Cerebellar cortex (tissue), 1 donor: ENCODE results near the gene ITCH.
A peak's percentile ranks its signal among the peaks of the same experiment; 100 is the strongest.
"Not testable (repeated sequence)": the region's sequence is repeated elsewhere in the genome, so short reads cannot be mapped to it uniquely, and the experiment has no call there.

ENCODE experiments used
- DNase-seq: peaks from one replicate; pipeline ENCODE4 v3.0.0-alpha.2; 2015; ENCODE audit warnings: low spot score

The ITCH gene

DNA sequence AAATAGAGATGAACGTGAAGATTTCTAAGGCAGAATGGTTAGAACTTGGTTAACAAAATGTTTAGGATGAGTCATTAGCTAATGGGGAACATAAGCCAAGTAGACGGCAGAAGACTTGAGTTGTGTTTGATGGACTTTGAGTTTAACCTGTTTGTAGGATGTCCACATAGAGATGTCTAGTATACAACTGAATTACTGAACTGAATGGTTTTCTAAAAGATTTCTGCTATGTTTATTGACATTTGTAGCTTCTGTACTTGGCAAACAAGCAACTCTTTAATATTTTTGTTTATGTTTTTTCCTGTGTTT, 98.7 kb downstream of the ITCH start:
- no peak for DNase-seq

DNA sequence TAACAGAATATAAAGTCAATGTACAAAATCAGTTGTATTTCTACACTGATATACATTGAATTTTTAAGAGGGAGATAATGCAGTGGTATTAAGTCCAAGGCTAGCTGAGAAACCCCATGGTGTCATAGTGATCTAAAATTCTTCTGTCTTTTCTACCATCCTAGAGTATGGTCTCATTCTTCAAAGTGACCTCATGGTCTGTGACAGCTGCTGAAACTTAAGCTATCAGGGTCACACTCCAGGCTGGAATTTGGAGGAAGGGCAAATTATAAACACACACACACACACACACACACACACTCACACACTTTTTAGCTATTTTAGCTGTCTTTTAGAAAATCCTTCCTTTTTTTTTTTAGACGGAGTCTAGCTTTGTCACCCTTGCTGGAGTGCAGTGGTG, 105.9 kb downstream of the ITCH start:
- no peak for DNase-seq

DNA sequence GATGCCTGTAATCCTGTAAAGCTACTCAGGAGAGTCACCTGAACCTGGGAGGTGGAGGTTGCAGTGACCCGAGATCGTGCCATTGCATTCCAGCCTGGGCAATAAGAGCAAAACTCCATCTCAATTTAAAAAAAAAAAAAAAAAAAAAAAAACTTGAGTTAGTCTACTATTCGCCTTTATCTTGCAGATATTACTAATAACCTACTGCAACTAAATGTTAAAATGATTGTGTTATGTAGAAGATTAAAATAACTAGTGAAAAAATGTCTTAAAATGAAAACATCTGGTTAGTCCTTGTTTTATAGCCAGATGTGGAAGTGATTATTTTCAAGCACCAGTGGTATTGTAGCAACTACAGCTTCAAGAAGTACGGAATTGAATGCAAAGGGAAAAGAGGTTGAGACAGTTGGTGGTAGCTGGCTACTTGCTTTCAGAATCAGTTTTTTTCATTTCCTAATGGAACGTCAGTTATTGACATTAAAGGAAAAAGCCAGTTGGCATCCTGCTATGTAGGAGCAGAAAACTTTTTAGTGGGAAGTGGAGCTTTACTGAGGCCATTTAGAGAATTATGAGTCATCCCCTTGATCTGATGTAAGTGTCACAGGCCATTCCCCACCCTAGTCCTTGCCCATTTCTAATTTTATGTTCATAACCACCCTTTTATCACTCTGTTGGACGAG, 109.3 kb downstream of the ITCH start:
- DNase-seq: no peak

DNA sequence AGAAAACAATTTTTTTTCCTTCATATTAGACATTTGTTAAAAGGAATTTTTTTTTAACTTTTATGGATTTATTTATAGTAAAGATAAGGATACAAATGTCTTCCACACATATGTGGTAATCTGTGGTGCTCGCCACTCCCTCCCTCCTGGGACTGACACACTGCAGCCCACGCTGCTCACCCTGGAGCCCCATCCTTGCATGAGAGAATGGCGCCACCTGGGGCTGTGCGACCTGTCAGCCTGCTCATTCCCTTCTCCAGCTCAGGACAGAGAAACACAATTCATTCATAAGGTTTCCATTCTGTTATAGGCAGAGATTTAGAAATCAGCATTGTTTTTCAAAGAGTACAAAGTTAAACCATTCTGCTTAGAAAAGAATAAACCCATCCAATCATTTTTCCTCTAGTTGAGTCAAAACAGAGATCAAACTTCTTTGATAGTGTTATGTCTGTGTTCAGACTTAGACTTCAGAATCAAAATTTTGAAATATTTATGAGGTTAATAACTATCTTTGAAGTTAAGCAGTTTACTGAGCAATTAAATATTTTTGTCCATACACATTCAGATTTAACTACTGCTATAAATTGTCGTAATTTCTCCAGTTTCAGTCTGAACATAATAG, 110.3 kb downstream of the ITCH start:
- DNase-seq: peak; percentile 48

DNA sequence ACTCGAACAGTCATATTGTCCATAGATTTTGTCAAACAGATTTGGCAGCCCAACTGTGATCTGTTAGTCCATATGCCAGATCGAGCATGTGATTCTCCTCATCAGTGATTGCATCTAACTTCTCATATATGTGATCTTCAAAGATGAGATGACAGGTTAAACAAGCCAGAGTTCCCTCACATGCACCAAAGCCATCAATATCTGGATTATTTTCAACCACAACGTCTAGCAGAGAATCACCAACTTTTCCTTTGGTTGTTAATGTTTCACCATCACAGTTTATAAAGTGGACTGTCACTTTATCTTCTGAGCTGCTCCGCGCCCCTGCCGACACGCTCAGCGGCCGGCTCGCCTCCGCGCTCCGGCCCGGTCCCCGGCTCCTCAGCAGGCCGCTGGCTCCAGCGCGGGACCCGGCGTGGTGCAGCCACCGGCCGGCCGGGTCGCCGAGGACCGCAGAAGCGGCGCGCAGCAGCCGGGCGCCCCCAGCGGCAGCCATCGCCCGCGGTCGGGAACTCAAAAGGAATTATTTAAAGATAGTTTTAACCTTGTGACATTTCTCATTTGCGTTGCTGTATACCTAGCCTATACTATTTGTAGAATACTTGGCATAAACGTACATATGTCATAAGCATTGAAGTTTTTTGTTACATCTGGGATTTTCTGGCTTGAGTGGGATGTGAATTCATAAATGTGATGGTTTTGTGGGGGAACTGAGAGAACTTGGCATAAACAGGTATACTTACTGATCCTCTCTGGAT, 113.1 kb downstream of the ITCH start:
- peak; percentile 43 for DNase-seq

DNA sequence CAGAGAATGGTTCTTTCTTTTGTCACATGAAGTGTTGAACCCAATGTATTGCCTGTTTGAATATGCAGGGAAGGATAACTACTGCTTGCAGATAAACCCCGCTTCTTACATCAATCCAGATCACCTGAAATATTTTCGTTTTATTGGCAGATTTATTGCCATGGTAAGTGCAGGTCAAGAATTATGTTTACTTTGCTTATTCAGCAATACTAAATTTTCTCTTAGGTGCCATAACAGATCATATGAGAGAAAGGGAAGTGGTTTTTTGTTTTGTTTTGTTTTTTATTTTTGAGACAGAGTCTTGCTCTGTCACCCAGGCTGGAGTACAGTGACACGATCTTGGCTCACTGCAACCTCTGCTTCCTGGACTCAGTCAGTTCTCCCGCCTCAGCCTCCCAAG, 116.6 kb downstream of the ITCH start:
- DNase-seq: no peak

DNA sequence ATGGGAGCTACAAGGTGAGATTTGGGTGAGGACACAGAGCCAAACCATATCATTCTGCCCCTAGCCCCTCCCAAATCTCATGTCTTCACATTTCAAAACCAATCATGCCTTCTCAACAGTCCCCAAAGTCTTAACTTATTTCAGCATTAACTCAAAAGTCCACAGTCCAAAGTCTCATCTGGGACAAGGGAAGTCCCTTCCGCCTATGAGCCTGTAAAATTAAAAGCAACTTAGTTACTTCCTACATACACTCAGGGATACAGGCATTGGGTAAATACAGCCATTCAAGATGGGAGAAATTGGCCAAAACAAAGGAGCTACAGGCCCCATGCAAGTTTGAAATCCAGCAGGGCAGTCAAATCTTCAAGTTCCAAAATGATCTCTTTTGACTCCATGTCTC, 119.1 kb downstream of the ITCH start:
- not testable (repeated sequence) for DNase-seq

DNA sequence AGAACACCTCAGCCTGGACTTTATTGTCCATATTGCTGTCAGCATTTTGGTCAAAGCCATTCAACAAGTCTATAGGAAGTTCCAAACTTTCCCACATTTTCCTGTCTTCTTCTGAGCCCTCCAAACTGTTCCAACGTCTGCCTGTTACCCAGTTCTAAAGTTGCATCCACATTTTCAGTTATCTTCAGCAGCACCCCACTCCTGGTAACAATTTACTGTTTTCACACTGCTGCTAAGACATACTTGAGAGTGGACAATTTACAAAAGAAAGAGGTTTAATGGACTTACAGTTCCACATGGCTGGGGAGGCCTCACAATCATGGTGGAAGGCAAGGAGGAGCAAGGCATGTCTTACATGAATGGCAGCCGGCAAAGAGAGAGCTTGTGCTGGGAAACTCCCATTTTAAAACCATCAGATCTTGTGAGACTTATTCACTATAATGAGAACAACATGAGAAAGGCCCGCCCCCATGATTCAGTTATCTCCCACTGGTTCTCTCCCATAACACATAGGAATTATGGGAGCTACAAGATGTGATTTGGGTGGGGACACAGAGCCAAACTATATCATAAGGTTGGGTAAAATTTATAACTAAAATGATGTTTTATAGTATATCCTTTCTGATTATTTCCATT, 120.6 kb downstream of the ITCH start:
- not testable (repeated sequence) for DNase-seq

DNA sequence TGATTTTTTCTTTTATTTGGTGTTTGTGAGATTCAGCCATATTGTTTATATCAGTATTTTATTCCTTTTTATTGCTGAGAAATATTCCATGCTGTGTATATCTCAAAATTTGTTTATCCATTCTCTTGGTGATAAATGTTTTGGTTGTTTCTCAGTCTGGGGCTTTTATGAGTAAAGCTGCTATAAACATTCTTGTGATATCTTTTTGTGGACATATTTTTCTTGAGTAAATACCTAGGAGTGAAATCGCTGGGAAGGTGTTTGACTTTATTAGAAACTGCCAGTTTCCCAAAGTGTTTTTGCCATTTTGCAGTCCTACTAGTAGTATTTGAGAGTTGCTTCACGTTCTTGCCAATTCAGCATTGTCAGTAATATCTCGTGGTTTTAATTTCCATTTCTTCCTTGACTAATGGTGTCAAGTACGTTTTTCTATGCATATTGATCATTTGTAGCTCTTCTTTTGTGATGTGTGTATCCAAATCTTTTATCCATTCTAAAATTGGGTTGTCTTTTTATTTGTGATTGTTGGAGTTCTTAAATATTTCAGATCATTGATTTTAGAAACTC, 122.1 kb downstream of the ITCH start:
- DNase-seq: no peak

DNA sequence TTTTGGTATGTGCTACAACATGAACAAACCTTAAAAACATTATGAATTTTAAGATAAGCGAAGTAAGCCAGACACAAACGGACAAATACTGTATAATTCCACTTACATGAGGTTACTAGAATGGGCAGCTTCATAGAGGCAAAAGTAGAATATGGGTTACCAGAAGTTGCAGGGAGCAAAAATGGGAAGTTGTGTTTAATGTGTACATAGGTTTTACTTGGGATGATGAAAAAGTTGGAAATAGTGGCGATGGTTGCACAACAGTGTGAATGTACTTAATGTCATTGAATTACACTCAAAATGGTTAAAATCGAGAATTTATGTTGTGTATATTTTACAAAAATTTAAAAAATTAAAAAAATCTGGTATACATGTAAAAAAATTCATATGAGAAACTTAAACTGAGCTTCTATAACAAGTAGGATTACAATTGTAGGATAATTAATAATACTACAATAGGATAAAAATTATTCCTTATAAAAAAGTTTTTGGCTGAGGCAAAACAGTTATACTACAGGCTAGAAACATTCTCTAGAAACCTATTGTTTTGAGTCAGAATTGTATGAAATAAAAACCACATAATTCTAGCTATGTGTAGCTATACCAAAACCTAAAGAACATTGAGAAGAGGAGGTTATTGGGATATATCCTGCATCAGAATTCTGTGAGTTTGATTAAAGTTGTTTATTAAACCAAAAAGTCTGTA, 128.3 kb downstream of the ITCH start:
- DNase-seq: no peak

DNA sequence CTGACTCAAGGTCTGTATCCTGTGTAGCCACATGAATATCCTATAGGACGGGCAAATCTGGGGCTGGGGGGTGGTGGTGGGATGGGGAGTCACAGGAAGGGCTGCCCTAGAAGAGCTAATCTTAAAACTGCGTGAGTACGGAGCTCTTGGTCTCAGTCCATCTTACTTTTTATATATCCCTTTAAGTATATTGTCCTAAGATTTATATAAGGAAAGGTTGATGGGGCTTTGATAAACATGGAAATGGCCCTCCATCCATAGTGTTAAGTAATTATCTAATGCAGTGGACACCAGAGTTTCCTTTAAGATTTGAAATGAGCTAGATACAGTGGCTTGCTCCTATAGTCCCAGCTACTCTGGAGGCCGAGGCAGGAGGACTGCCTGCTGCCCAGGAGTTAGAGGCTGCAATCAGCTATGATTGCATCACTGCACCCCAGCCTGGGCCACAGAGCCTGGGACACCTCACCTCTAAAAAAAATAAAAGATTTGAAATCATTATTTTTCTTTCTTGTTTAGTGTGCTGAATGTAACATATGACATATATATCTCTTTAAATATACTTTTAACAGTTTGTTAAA, 128.9 kb downstream of the ITCH start:
- no peak for DNase-seq

DNA sequence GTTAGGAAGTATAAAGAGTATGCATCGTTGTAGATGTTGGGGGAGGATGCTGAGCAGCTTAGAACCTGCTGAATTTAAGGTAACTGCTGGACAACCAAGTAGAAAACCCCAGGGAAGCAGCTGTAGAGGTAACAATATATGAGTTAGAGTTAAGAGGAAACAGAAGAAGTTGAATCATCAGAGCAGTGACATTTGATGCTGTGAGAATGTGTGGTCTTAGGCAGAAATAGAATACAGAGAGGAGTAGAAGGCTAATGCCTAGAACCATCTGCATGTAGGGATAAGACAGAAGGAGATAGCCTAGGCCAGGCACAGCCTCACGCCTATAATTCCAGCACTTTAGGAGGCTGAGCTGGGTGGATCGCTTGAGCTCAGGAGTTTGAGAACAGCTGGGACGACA, 130.6 kb downstream of the ITCH start:
- DNase-seq: no peak

DNA sequence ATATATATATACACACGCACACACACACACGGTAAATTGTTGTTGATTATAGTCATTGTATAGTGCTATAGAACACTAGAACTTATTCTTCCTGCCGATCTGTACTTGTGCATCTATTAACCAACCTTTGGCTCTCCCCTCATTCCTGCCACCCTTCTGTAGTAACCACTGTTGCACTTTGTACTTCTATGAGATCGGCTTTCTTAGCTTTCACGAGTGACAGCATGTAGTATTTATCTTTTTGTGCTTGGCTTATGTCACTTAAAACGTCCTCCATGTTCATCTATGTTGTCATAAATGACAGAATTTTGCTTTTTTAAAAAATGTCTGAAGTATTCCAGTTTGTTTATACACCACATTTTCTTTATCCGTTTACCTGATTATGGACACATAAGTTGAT, 132.2 kb downstream of the ITCH start:
- DNase-seq: no peak

DNA sequence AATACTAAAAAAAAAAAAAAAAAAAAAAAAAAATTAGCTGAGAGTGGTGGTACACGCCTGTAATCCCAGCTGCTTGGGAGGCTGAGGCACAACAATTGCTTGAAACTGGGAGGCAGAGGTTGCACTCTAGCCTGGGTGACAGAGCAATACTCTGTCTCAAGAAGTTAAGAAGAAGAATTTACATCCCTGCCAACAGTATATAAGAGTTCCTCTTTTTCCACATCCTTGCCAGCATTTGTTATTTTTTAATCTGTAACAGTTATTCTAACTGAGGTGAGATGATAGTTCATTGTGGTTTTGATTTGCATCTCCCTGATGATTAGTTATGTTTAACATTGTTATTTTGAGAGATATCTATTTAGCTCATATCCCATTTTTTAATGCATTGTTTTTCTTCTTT, 132.8 kb downstream of the ITCH start:
- no peak for DNase-seq

DNA sequence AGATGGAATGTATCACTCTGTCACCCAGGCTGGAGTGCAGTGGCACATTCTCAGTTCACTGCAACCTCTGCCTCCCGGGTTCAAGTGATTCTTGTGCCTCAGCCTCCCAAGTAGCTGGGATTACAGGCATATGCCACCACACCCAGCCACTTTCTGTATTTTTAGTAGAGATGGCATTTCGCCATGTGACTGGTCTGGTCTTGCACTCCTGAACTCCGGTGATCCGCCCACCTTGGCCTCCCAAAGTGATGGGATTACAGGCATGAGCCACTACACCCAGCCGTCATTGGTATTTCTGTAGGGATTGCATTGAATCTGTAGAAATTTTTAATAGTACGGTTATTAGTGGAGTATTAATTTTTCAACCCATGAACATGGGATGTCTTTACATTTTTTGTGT, 134.5 kb downstream of the ITCH start:
- not testable (repeated sequence) for DNase-seq

DNA sequence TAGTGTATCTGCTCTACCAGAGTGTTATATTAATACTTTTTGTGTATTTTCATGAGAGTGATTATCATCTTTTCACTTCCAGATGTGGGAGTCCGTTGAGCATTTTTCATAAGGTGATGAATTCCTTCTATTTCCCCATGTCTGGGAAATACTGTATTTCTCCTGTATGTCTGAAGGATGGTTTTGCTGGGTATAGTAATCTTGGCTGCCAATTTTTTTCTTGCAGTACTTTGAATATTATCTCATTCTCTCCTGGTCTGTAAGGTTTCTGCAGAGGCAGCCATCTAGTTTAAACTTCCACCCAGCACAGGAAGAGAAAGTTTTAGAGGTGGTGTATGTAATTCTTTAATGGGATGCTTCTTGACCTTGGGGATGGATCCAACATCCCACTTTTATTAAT, 137.8 kb downstream of the ITCH start:
- DNase-seq: no peak

DNA sequence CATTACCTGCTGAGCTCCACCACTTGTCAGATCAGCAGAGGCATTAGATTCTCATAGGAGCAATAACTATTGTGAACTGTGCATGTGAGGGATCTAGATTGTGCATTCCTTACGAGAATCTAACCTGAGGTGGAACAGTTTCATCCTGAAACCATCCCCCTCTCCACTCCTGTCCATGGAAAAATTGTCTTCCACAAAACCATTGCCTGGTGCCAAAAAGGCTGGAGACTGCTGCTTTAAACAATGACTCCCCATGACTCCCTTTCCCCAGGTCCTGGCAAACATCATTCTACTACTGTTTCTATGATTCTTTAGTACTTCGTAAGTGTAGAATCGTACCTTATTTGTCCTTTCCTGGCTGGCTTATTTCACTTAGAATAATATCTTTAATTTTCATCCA, 143.4 kb downstream of the ITCH start:
- DNase-seq: no peak

DNA sequence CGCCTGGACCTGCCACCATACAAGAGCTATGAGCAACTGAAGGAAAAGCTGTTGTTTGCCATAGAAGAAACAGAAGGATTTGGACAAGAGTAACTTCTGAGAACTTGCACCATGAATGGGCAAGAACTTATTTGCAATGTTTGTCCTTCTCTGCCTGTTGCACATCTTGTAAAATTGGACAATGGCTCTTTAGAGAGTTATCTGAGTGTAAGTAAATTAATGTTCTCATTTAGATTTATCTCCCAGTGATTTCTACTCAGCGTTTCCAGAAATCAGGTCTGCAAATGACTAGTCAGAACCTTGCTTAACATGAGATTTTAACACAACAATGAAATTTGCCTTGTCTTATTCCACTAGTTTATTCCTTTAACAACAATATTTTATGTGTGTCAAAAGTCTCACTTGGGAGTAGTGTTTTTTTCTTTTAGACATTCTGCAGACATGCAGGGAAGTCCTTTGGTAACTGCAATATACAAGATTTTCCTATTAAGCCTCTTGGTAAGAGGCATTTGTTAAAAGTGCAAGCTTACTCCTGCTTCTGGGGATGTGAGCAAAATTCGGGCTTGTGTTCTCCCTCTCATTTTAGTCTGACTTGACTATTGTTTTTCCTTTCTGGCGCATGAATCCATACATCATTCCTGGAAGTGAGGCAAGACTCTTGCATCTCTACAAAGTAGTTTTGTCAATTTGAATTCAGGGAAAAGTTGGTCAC, 144.8 kb downstream of the ITCH start:
- DNase-seq: no peak

DNA sequence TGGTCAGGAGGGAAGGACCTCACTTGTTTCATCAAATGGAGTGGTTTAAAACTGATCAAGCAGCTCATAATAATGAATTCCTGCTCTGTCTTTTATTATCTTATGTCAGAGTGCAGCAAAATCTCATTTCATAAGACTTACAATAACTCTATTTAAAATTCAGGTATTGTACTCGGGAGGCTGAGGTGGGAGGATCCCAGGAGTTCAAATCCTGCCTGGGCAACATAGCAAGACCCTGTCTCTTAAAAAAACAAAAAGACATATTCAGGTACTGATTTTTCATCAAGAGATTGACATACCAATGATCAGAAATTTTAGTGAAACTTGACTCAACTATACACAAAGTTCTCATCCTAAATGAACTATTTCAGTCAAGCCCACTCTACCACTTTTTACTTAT, 147.5 kb downstream of the ITCH start:
- DNase-seq: no peak

DNA sequence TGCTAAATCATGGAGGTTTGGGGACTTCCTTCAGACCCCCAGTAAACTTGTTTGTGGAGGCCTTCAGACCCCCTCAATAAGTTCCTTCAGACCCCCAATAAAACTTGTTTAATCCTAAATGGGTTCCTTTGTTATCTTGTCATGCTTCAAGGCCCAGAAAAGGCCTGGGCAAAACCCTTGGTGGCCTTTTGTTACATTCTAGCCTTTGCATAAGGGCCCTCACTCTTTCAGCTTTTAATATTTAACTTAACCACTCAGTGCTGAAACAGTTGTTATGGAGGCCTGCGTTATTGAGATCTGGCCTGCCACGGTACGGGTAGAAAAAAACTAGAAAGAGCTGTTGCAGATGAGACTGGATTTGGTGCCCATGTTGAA, 148.8 kb downstream of the ITCH start:
- DNase-seq: no peak

DNA sequence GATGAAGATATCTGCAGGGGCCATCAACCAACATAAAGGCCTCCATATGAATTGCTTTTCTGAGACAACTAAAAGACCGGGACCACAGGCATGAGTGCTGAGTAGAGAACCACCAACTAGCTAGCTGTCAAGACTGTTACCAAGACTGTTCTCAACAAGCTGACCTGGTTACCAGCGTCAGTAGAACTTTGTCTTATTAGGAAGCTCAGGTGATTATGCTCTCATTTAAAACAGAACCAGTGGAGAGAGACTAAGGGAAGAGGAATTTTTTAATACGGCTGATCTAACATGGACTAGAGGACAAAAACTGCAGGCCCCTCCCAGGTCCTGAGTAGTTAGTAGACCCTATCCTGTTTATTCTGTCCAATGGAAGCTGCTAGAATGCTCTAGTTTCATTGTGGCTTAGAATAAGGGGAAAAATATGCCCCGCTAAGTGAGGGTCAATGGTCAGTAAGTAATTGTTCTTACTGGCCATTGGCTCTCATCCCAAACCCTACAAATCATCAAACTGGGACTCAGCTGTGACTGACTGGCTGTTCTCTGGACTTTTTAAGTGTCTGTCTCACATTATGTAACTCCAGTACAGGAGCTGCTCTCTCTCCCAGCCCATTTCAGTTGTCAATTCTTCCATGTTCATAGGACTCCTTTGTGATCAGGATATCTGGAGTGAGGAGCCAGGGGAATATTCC, 149.3 kb downstream of the ITCH start:
- no peak for DNase-seq
